ENCODE results near the gene ANAPC7.
"Not testable (repeated sequence)": the region's sequence is repeated elsewhere in the genome, so short reads cannot be mapped to it uniquely, and the experiment has no call there.

The ANAPC7 gene

DNA sequence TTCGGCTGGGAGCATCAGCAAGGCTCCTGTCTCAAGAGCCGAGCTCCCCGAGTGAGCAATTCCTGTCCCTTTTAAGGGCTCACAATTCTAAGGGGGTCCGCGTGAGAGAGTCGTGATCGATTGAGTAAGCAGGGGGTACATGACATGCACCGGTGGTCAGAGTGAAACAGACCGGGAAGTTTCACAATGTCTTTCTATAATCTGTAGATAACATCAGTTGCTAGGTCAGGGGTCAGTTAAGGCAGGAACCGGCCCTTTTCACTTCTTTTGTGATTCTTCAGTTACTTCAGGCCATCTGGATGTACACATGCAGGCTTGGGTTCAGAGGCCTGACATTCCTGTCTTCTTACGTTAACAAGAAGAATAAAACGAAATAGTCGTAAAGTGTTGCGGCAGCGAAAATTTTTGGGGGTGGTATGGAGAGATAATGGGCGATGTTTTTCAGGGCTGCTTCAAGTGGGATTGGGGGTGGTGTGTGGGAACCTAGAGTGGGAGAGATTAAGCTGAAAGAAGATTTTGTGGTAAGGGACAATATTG is 1.7 kb upstream of the ANAPC7 start:
- H3K9me3 ChIP-seq (ENCODE audit: control insufficient read depth, insufficient read depth, low read depth, low read length); H3K4me3 ChIP-seq (ENCODE audit: low read depth, low read length); H3K27ac ChIP-seq (ENCODE audit: extremely low read depth, low read depth, low read length); POLR2A ChIA-PET; CTCF ChIA-PET; H3K4me1 ChIP-seq (ENCODE audit: control insufficient read depth, insufficient read depth, low read length): not testable (repeated sequence)
- H3K36me3 ChIP-seq (ENCODE audit: control insufficient read depth in 2 of 2, insufficient read depth in 1 of 2, low read length in 2 of 2): peaks cover 9 to 13% of the 10 kb centered on the region in 2 experiments; a peak in 2 of 3 replicates

DNA sequence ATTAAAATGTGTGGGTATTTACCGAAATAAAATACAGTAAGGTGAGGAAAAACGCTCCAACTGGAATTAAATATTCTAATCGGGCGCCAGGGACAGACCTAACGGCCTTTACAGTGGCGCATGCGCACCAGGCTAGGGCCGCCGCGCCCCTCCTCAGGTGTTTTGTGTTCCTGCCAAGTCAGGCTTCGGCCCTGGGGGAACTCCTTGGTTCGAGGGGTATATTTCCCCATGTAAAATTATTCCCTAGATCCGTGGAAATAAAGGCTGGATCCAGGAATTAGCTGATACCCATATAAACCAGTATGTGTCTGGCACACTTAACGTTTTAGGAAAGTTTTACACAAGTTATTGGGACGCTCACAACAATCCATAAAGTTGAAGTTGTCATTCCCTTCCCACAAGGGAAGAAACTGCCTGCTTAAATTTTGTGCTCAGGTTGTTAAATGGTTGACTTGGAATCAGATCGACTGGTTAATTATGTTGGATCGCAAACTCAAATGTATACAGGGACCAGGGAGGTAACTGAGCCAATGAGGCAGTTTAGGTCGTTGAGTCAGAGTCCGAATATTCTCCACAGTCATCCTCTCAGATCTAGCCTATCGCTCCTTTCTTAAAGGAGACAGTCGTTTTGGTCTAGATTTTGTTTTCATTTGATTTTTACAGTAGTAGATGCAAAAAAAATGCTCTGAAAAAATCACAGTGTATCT is 621 bp upstream of the ANAPC7 start:
- TF ChIP-seq KLF9 (tag by site-specific recombination; IDR thresholded peaks at IDR 0.05; ENCODE audit: low read depth): peak; percentile 2; the same call in 1 of the 2 replicates
- TF ChIP-seq ZNF350 (tag by site-specific recombination; IDR thresholded peaks at IDR 0.05): no peak
- no peak for TF ChIP-seq ZNF248 (tag by site-specific recombination; IDR thresholded peaks at IDR 0.05)
- TF ChIP-seq ZNF558 (tag by site-specific recombination; IDR thresholded peaks at IDR 0.05): no peak
- TF ChIP-seq ZNF426 (tag by site-specific recombination; IDR thresholded peaks at IDR 0.05): 0 out of 2 replicates have a peak, but pooled peaks have one; percentile 6
- 0 out of 2 replicates have a peak, but pooled peaks have one; percentile 12 for TF ChIP-seq KLF1 (tag by site-specific recombination; IDR thresholded peaks at IDR 0.05)
- no peak for TF ChIP-seq ZNF768 (tag by site-specific recombination; IDR thresholded peaks at IDR 0.05)
- no peak for TF ChIP-seq ZBTB1 (tag by site-specific recombination; IDR thresholded peaks at IDR 0.05)
- no peak for TF ChIP-seq ZNF121 (tag by site-specific recombination; IDR thresholded peaks at IDR 0.05)
- no peak for TF ChIP-seq ZXDB (tag by site-specific recombination; IDR thresholded peaks at IDR 0.05)
- no peak; the same call in 1 of the 2 replicates for TF ChIP-seq ZNF394 (tag by site-specific recombination; IDR thresholded peaks at IDR 0.05; ENCODE audit: borderline replicate concordance)
- 0 out of 2 replicates have a peak, but pooled peaks have one; percentile 15 for TF ChIP-seq ZNF501 (tag by site-specific recombination; IDR thresholded peaks at IDR 0.05)
- TF ChIP-seq SCRT2 (tag by site-specific recombination; IDR thresholded peaks at IDR 0.05): peak; percentile 81
- no peak for TF ChIP-seq ZNF138 (tag by site-specific recombination; IDR thresholded peaks at IDR 0.05; ENCODE audit: borderline replicate concordance)
- TF ChIP-seq ZNF10 (tag by site-specific recombination; IDR thresholded peaks at IDR 0.05): no peak
- TF ChIP-seq KLF10 (tag by site-specific recombination; IDR thresholded peaks at IDR 0.05): 0 out of 2 replicates have a peak, but pooled peaks have one; percentile 49
- peak; percentile 16; the same call in 1 of the 2 replicates for TF ChIP-seq ZNF335 (tag by site-specific recombination; conservative IDR thresholded peaks at IDR 0.05)
- no peak for TF ChIP-seq ZNF626 (tag by site-specific recombination; IDR thresholded peaks at IDR 0.05)
- peak; percentile 64; the same call in 1 of the 2 replicates for TF ChIP-seq IKZF3 (tag by site-specific recombination; IDR thresholded peaks at IDR 0.05)
- TF ChIP-seq, protein P1, sequence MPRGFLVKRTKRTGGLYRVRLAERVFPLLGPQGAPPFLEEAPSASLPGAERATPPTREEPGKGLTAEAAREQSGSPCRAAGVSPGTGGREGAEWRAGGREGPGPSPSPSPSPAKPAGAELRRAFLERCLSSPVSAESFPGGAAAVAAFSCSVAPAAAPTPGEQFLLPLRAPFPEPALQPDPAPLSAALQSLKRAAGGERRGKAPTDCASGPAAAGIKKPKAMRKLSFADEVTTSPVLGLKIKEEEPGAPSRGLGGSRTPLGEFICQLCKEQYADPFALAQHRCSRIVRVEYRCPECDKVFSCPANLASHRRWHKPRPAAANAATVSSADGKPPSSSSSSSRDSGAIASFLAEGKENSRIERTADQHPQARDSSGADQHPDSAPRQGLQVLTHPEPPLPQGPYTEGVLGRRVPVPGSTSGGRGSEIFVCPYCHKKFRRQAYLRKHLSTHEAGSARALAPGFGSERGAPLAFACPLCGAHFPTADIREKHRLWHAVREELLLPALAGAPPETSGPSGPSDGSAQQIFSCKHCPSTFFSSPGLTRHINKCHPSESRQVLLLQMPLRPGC (tag by site-specific recombination; IDR thresholded peaks at IDR 0.05): no peak
- no peak for TF ChIP-seq ZNF148 (tag by site-specific recombination; IDR thresholded peaks at IDR 0.05; ENCODE audit: borderline replicate concordance)
- TF ChIP-seq KLF16 (tag by site-specific recombination; IDR thresholded peaks at IDR 0.05): no peak
- no peak for TF ChIP-seq ZNF398 (tag by site-specific recombination; IDR thresholded peaks at IDR 0.05)
- no peak for TF ChIP-seq ZNF311 (tag by site-specific recombination; IDR thresholded peaks at IDR 0.05; ENCODE audit: borderline replicate concordance)
- TF ChIP-seq BCL11A (tag by site-specific recombination; IDR thresholded peaks at IDR 0.05; ENCODE audit: low read depth): no peak
- H3K4me3 ChIP-seq (ENCODE audit: low read depth, low read length): peak overlapping the region; percentile 87
- ChIA-PET CTCF (interaction anchor here (0.6 to 1.8 kb wide), 2 partner anchors 27 kb away, joined by 6 to 7 read pairs; no protein-coding TSS in a partner anchor), POLR2A (interaction anchor here (1.9 kb wide), 1 partner anchor 27 kb away, joined by 7 read pairs; no protein-coding TSS in a partner anchor)
- H3K4me1 ChIP-seq (ENCODE audit: control insufficient read depth, insufficient read depth, low read length): 0 out of 2 replicates have a peak, but pooled peaks cover 4% of the 10 kb centered on the region
- no peaks in the 10 kb centered on the region for H3K9me3 ChIP-seq (ENCODE audit: control insufficient read depth, insufficient read depth, low read depth, low read length)
- peak overlapping the region; percentile 92 for H3K27ac ChIP-seq (ENCODE audit: extremely low read depth, low read depth, low read length)
- H3K36me3 ChIP-seq (ENCODE audit: control insufficient read depth in 2 of 2, insufficient read depth in 1 of 2, low read length in 2 of 2): peaks cover 9 to 21% of the 10 kb centered on the region in 2 experiments; a peak in 2 of 3 replicates

All from HEK293 (cell line).